ENCODE results near the gene SEC24B.
"Not testable (repeated sequence)": the region's sequence is repeated elsewhere in the genome, so short reads cannot be mapped to it uniquely, and the experiment has no call there.

SEC24B gene

GRCh38 chr4:109496875-109497274 lies 63.3 kb downstream of the SEC24B start:
- no peak for TF ChIP-seq CTCF (IDR thresholded peaks at IDR 0.05; ENCODE audit: borderline replicate concordance, insufficient read depth, low read depth, low read length)
- H3K4me3 ChIP-seq (ENCODE audit: low read depth, low read length) = no peak overlapping the region

DNA sequence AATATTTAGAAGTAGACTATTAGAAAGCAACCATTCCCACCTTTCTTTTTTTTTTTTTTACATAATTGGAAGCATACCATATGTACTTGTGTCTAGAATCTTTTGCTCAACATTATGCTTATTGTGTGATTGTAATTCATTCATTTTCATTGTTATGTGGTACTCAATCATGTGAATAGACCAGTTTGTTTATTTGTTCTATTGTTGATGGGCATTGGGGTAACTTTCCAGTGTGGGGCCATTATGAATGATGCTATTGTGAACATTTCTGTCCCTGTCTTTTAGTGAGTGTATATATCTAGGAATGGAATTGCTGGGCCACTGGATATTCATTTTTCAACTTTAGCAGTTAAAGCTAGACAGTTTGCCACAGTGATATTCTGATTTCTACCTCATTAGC lies 63.9 kb downstream of the SEC24B start:
- no peak for TF ChIP-seq CTCF (IDR thresholded peaks at IDR 0.05; ENCODE audit: borderline replicate concordance, insufficient read depth, low read depth, low read length)
- no peak overlapping the region for H3K4me3 ChIP-seq (ENCODE audit: low read depth, low read length)

GRCh38 chr4:109499513-109499912 lies 65.9 kb downstream of the SEC24B start:
- no peak for TF ChIP-seq CTCF (IDR thresholded peaks at IDR 0.05; ENCODE audit: borderline replicate concordance, insufficient read depth, low read depth, low read length)
- H3K4me3 ChIP-seq (ENCODE audit: low read depth, low read length) = no peak overlapping the region

DNA sequence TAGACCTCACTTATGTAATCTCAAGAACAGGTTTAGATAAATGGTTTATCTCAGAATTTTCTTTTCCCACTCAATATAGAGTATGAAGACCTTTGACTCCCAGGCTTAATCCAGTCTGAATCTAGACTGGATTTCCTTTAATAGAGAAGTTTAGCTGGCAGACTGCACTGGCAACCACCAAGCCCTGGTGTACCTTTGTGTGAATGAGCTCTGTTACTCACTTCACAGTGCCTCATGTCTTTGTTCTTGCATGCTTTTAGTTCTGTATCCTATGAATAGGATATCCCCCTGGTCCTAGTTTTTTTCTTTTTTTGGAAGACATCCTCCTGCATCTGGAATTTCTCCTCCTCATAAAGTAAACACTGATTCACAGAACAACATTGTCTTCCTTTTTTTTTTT lies 73.3 kb downstream of the SEC24B start:
- H3K4me3 ChIP-seq (ENCODE audit: low read depth, low read length) = no peak overlapping the region
- no peak for TF ChIP-seq CTCF (IDR thresholded peaks at IDR 0.05; ENCODE audit: borderline replicate concordance, insufficient read depth, low read depth, low read length)

DNA sequence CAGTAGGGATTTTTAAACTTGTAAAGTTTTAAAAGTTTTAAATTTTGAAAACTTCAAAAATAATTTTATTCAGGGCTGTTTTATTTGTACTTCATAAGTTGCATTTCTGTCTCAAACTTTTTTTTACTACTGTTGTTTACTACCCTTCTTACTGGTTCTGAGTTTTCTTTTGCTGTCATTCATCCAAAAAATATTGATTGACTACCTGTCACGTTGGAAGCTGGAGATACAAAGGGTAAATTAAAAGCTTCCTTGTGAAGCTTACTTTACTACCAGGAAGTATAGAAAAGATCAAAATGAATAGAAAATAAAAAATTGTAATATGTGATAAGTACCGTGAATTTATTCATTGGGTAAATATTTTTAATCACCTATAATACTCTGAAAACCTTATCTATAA lies 77.1 kb downstream of the SEC24B start:
- H3K4me3 ChIP-seq (ENCODE audit: low read depth, low read length) = no peak overlapping the region
- no peak for TF ChIP-seq CTCF (IDR thresholded peaks at IDR 0.05; ENCODE audit: borderline replicate concordance, insufficient read depth, low read depth, low read length)

DNA sequence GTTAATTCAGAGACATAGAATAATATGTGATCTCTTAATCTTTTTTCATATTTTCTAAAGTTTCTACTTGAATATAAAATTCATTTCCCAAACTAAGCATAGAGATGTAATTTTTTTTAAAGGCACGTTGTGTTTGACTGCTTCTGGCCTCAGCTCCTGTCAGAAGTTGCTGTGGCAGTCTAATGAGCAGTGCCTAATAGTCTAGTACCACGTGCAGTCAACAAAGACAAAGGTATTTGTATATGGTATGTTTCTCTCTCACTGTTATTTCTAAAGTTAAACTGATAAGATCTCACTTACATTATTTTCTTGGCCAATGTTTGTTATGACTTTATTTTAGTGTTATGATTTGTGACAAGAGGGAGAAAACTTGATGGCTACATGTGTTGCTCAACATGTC lies 77.8 kb downstream of the SEC24B start:
- no peak for TF ChIP-seq CTCF (IDR thresholded peaks at IDR 0.05; ENCODE audit: borderline replicate concordance, insufficient read depth, low read depth, low read length)
- H3K4me3 ChIP-seq (ENCODE audit: low read depth, low read length) = no peak overlapping the region

- H3K4me3 ChIP-seq (ENCODE audit: low read depth, low read length) = not testable (repeated sequence)
Observed at GRCh38 chr4:109513368-109513767, 79.8 kb downstream of the SEC24B start.

DNA sequence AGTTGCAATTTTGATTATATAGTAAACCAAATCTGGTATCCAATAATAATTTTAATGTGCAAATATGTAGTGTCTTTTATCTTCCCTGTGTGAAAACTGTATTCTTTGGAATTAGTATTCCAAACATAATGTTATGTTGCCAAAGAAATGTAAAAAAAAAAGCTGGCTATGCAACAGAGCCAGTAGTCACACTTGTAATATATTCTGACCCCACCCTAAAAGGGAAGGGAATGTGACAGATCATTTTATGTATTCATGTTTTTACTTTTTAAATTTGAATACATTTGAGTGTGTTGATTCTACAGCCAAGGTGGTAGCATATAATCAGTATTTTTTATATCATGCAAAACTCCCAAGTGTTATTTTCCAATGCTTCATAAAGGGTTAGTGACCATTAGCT lies 98.6 kb downstream of the SEC24B start:
- TF ChIP-seq CTCF (IDR thresholded peaks at IDR 0.05; ENCODE audit: borderline replicate concordance, insufficient read depth, low read depth, low read length) = no peak
- no peak overlapping the region for H3K4me3 ChIP-seq (ENCODE audit: low read depth, low read length)

Data from GM12875 (cell line).